ENCODE measurements around the gene CPEB2.
"Not testable (repeated sequence)": the region's sequence is repeated elsewhere in the genome, so short reads cannot be mapped to it uniquely, and the experiment has no call there.

The CPEB2 gene

DNA sequence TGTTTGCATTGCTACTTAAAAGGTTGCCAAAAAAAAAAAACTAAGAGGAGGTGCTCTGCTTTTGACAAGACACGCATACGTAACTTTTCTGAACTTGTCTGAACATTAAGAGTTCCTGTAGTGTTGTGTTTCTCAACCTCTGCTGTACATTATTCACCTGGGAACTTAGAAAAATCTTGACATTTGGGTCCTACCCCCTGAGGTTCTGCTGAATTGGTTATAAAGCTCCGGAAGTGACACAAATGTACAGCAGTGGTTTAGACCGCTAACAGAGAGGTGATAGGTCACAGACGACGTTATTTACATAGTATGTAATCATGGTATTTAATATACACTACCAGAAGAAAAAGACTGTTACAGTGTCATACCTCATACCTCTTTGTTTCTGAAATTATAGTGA is 61.1 kb downstream of the CPEB2 start:
- DNase-seq, result no peak

DNA sequence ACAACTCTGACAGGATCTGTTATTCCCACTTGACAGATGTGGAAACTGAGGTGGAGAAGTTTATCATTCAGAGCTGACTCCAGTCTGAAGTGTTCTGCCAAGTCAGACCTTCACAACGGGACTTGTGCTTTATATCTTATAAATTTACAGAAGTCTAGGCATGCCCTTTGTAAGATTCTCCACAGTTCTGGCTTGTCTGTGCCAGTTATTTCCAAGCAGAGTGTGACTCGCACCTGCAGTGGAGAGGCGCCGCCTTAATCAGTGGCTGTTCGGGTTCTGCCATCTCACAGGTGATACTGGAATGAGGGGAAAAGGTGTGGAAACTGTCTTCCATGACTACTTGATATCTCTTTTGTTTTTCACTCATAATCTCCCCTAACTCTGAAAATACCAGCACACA is 63.2 kb downstream of the CPEB2 start:
- DNase-seq, result no peak

DNA sequence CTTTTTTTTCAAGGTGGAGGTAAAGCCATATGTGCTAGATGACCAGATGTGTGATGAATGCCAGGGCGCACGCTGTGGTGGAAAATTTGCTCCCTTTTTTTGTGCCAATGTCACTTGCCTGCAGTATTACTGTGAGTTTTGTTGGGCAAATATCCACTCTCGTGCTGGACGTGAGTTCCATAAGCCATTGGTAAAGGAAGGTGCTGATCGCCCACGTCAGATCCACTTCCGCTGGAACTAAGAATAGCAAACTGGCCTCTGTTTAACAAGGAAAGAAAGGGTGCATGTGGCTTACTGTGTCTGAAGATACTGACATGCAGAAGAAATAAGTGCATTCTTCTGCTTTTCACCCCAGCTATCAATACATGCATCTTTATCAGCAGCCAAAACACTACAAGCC is 63.9 kb downstream of the CPEB2 start:
- DNase-seq, result no peak

DNA sequence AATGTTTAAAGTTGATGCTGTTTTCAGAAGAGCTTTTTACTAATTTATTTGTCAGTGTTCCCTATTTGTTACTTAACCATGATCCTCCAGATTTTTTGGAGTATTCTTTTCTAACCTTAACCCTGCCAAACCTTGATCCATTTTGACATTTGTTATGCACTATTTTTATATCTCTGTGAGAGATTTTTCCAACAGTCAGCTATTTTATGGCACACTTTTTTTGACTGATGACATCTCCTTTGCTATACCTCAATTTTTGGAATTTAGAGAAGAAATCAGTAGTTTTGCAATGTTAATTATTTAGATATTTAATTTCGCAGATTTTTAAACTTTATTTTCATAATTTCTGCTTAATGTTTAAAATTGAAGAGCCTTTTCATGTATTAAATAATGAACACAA is 66.0 kb downstream of the CPEB2 start:
- DNase-seq, result no peak

DNA sequence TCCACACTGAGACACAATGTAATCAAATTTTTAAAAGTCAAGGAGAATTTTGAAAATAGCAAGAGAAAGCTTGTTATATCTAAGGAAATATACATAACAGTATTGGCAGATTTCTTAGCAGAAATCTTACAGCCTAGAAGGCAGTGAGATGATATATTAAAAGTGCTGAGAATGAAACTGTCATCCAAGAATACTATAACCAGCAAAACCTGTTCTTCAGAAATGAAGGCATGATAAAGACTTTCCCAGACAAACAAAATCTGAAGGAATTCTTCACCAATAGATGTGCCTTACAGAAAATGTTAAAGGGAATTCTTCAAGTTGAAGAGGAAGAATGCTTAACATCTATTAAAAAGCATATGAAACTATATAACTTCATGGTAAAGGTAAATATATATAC is 73.6 kb downstream of the CPEB2 start:
- DNase-seq, result no peak

DNA sequence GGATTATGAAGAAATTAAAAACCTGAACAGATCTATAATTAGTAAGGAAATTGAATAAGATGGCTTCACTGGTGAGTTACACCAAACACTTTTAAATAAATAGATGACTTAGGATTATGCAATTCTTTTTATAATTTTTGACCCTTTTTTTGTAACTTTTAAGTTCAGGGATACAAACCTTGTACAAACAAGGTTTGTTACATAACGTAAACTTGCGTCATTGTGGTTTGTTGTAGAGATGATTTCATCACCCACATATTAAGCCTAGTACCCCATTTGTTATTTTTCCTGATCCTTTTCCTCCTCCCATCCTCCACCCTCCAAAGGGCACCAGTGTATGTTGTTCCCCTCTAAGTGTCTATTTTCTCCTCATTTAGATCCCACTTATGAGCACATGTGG is 75.7 kb downstream of the CPEB2 start:
- DNase-seq, result no peak

DNA sequence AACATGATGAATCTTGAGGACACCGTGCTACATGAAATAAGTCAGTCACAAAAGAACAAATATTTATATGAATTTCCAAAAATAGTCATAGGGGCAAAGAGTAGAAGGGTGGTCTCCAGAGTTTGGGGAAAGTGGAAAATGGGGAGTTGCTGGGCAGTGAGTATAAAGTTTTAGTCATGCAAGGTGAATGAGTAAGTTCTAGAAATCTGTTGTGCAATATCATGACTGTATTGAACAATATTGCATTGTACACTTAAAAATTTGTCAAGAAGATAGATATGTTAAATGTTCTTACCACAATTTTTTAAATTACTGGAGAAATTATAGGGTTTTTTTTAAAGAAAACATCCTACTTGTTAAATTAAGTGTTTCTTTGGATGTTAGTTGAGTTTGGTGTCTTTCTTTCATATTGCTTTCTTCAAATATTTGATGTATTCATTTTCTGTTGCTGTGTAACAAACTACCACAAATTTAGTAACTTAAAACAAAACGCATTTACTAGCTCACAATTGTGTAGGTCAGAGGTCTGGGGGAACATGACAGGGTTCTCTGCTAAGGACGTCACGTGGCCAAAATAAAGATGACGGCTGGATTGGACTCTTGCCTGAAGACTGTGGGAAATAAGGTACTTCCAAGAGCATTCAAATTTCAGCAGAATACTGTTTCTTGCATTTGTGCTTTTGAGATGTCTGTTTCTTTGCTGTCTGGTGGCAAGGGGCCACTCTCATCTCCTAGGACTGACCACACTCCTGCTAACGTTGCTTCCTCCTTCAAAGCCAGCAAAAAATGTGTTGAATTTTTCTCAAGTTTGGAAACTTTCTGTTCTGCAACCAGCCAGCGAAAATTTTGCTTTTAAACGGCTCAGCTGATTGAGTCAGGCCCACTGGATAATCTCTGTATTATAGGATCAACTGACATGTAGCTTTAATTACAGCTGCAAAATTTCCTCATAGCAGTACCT is 76.7 kb downstream of the CPEB2 start:
- no peak for DNase-seq

DNA sequence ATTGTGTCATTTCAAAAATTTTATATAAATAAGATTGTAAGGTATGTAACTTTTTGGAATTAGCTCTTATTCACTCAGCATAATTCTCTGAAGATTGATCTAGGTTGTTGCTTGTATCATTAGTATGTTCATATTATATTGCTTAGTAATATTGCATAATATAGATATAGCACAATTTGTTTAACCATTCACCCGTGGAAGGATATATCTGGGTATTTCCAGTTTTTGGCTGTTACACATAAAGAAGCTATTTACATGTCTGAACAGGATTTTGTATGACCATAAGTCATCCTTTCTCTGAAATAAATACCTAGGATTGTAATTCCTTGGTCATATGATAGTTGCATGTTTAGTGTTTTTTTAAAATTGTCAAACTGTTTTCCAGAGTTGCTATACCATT is 82.5 kb downstream of the CPEB2 start:
- no peak for DNase-seq

DNA sequence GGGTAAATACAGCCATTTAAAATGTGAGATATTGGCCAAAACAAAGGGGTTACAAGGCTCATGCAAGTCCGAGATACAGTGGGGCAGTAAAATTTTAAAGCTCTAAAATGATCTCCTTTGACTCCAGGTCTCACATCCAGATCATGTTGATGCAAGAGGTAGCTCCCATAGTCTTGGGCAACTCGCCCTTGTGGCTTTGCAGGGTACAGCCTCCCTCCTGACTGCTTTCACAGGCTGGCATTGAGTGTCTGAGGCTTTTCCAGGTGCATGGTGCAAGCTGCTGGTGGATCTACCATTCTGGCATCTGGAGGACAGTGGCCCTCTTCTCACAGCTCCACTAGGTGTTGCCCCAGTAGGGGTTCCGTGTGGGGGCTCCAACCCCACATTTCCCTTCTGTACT is 83.5 kb downstream of the CPEB2 start:
- DNase-seq, result not testable (repeated sequence)

DNA sequence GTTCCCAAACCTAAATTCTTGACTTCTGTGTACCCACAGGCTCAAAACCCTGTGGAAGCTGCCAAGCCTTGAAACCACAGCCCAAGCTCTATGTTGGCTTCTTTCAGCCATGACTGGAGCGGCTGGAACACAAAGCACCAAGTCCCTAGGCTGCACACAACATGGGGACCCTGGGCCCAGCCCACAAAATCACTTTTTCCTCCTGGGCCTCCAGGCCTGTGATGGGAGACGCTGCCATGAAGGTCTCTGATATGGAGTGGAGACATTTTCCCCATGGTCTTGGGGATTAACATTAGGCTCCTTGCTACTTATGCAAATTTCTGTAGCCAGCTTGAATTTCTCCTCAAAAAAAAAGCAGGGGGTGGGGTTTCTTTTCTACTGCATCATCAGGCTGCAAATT is 84.0 kb downstream of the CPEB2 start:
- not testable (repeated sequence) for DNase-seq

DNA sequence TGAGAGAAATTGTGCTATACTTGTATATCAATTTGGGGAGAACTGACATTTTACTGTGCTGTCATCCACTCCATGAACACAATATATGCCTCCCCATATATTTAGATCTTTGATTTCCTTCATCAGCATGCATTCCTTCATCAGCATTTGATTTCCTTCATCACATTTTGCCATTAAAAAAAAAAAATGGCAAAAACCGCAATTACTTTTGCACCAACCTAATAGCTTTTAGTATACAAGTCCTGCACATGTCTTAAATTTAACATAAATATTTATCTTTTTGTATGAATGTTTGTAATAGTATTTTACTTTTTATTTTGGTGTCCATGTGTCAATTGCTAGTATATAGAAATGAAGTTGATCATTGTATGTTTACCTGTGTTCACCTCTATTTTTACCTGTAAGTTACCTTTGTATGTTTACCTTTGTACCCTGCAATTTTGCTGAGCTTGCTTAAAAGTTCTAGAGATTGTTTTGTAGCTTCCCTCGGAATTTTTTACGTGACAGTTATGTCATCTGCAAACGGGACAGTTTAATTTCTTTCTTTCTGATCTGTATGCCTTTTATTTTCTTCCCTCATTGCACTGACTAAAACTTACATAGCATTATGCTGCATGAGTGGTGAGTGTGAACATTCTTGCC is 86.2 kb downstream of the CPEB2 start:
- no peak for DNase-seq

DNA sequence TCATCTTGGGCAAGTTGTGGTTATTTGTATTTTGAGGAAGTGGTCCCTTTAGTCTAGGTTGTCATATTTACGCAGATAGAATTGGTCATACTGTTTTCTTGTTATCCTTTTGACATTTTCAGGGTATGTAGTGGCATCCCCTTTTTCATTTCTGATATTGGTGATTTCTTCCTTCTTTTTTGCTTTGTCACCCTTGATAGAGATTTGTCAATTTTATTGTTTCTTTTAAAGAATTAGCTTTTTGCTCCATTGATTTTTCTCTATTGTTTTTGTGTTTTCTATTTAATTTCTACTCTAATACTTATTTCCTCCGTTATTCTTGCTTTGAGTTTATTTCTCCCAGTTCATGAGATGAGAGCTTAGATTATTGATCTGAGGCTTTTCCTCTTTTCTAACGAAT is 87.7 kb downstream of the CPEB2 start:
- no peak for DNase-seq

DNA sequence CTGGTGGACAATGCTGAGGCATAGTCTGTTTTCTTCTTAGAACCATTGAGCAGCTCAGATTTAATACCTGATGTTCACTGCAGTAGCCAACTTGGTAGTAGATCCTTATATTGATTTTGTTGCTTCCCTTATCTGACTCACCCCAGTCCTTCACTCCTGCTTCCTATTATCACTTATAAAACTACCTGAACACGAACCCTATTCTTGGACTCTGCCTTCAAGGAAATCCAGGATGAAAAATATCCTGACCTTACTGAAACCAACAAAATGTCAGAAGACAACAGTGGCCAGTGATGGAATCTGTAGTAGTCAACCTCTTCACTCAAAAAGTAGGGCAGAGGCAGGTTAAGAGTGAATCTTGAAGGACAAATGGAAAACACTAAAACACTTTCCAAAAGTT is 98.1 kb downstream of the CPEB2 start:
- DNase-seq, result no peak

DNA sequence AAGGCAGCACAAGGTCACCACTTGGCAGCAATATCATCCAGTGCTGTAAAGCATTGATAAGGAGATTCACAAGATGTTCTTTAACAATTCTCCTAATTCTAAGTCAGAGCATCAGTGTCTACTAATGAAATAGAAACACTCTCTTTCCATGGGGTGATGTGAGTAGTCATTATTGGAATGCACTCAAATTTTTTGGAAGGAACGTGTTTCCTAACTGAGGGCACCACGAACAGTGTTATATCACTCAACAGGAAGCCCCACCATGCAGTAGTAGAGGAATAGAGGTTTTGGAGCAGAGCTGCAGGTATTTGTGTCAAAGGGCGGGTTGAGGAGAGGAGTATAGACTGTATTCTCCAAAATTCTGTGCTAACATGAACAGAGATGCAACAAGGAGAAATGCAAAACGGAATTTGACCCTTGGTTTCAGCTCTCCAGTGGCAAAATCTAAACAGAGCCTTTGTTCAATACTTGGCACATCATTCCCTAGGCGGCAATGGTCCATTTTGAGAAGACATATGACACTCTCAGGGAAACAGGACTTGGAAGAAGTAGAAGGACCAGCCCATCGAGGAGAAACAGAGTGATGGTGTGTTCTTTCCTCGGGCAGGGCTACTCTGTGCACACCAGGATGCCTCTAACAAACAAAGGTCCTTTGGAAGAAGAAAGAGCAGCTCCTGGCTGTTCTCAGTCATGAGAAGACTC is 98.9 kb downstream of the CPEB2 start:
- DNase-seq, result no peak

DNA sequence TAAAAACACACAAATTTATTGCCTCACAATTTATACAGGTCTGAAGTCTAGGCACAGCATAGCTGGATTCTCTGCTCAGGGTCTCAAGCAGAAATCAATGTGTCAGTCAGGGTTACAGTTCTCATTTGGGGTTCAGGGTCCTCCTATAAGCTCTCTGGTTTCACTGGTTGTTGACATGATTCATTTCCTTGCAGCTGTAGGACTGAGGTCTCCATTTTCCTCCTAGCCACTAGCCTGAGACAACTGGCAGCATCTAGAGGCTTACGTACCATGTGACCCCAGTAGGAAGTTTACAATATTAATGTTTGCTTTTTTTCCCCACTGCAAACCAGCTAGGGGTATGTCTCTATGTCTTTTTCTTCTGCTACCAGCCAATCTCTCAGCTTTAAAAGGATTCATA is 102.5 kb downstream of the CPEB2 start:
- DNase-seq, result no peak

DNA sequence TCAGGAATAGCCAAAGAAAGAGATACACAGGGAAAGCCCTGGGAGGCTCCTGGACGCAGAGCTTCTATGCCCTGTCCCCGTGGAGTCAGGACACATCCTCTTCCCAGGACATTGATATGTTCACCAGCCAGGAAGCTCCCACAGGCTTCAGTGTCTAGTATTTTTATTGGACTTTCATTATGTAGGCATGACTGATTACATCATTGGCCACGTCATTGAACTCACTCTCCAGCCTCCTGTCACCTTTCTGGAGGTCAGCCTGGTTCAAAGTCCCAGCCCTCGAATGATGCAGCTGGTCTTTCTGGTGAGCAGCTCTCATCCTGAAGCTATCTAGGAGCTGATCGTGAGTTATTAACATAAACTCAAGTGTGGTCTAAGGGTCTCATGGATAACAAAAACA is 104.1 kb downstream of the CPEB2 start:
- DNase-seq, result no peak

DNA sequence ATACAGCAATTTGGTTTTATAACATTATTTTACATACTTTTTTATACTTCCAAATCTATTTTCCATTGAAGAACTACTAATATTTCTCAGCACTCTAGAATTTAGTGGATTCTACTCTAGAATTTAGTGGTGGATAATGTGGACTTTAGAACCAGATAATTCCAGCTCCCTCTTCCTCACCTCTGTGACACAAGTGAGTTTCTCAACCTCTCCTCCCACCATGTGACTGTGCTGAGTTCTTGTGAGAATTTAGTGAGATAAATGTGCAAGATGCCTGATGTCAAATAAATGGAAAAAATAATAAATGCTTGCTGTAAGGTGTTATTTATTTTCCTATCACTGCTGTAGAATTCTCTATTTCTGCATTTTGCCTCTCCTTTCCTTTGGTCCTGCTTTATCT is 107.3 kb downstream of the CPEB2 start:
- DNase-seq, result no peak

DNA sequence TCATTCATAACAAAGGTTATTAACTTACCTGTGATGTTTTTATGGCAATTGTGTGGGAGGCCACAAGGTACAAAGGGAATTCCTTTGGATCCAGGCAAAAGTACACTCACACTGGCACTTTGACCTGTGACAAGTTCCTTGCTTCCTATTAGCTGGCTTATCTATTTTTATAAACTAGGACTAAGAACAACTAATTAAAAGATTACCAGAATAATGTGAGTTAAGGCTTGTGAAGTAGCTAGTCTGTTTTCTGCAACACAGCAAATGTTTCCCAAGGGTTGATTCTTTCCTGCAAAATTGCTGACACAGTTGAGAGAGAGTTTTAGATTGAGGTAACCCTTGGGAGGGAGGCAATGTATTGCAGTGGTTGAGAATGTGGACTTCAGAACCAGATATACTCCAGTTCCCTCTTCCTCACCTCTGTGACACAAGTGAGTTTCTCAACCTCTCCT is 107.9 kb downstream of the CPEB2 start:
- DNase-seq, result no peak

DNA sequence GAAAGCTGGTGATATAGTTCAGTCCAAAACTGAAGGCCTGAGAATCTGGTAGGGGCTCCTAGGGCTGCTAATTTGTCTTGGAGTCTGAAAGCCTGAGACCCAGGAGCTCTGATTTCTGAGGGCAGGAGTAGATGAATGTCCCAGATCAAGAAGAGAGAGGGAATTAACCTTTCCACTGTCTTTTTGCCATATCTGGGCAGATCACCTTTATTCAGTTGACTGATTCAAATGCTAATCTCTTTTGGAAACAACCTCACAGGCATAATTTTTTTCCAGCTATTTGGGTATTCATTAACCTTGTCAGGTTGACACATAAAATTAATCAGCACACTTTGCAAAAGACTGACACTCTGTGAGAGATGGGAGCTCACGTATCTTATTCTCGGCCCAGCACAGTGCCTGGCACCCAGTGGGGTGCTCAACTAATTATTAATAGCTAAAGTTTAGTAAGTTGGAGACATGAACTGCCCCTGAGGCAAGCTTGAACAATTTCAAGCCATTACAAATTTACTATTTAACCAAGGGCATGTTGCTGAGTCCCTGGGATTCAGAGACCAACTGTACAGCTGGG is 114.3 kb downstream of the CPEB2 start:
- DNase-seq, result no peak

DNA sequence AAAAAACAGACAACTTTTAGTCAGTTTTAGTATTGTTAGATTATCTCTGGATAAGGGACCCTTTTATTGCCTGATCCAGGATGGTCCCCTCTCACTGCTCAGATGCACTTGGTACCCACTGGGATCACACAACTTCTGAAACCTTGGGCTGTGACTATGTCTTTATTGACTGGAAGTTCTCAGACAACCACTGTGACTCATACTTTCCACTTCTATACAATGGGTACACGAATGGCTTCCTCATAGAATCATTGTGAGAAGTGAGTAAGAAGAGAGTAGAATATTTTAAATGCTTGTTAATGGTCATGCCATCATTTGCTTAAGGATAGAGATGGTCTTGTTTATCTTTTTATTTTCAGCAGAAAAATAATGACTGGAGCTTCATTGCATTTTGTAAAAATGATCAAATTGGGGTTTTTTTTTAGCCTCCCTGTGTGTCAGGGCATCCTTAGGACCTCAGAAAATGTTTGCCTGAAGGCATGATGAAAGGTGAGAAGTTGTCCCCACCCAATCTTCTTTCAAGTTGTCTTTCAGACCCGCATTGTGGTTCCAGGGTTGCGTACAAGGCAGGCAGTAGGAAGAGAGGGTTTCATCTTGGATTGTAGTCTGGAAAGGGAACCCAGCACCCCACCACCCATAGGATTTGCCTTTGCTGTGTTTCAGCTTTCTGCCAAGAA is 115.1 kb downstream of the CPEB2 start:
- DNase-seq, result no peak

DNA sequence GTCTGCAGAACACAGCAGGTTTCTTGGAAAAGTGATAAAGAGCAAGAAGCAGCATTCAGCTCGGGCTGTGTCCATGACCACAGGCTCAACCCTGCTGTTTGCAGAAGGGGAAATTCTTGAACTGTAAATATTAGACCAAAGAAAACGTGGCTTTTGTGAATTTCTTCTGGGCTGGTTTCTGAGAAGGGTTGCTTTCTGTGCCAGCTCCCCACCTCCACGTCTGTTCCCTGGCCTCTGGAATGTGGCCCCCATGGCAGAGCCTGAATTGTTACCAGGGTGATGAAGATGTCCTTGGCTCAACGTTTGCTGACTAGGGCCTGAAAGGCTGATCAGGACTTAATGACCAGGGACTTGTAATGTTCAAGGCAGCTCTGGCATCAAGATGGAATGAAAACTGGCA is 116.0 kb downstream of the CPEB2 start:
- no peak for DNase-seq

All from CD4-positive, alpha-beta T cell treated with Interleukin-17A for 4 hours (primary cell).